ENCODE data around the gene BAIAP3. TPM values are rescaled to one million over a fixed set of nuclear protein-coding genes. Genes with fewer than 3 reads are reported as not detected.
A peak's percentile ranks its signal among the peaks of the same experiment; 100 is the strongest.

The BAIAP3 gene
- total RNA-seq, 1 donor from 2014 or later = 3.9 TPM

DNA sequence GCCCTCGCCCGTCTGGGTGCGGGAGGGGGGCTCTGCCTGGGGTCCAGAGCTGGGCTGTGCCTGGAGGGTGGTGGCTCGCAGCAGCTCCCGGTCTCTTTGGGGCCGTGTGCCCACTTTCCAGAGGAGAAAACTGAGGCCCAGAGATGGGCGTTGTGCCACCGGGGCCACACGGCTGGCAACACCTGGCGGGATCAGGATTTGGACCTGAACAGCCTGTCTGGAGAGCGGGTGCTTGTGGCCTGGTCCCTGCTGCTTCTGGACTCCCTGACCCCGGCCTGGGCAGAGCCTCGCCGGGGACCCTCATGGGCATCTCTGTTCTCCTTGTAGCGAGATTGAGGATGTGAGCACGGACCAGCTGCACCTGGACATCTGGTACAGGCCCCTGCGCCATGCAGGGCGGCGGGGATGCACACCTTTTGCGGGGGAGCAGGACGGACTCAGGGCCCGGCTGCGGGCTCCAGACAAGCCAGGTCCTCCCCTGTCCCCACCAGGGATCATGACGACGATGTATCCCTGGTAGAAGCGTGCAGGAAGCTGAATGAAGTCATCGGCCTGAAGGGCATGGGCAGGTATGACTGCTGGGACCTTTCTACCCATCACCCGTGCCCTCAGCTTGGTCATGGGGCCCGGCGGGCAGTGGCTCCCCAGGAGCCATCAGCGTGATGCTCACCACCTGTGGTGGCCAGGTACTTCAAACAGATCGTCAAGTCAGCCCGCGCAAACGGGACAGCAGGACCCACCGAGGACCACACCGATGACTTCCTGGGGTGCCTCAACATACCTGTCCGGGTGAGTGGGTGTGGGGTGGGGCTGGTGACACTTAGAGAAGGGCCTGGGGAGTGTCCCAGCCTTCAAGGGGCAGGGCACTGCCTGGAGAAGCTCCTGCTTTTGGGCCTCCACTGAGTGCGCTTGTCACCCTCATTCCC, 8.3 kb downstream of the BAIAP3 start:
- no peak for DNase-seq (ENCODE audit: low spot score)
- ATAC-seq = no peak

GRCh38 chr16:1342526-1343427, 9.3 kb downstream of the BAIAP3 start:
- intact Hi-C loops (cut with DNase I) = no loop called here
- ATAC-seq (peak; percentile 89), DNase-seq (ENCODE audit: low spot score) (peak; percentile 92)

More for the DNA sequence above, 8.3 kb downstream of the BAIAP3 start:
- intact Hi-C loops (cut with DNase I) = no loop called here

DNA sequence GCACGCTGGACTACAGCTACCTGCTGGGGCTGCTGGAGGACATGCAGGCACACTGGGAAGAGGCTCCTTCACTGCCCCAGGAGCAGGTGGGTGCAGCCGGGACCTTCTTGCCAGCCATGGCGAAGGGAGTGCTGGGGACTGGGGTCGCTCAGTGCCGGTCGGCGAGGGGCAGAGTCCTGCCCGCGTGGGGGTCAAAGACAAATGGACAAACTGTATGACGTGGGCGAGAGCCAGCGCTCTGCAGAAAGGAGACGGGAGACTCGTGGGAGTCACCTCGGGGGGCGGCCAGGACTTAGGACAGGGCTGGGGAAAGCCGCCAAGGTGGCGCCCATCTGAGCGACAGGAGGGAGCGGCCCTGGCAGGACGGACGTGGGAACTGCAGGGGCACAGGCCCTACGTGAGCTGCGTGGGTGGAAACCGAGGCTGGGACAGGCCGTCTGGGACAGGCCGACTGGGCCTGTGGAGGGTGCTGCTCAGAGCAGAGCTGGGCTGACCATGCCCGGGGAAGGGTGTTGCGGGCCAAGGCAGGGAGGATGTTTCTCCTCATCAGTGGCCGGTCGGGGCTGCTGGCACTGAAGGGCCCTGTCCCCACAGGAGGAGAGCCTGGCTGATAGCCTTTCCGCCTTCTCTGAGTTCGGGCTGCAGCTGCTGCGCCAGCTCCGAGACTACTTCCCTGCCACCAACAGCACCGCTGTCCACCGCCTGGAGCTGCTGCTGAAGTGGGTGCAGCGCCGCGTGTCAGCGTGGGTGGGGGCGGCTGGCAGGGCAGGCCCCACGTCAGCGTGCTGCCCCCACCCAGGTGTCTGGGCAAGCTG, 10.2 kb downstream of the BAIAP3 start:
- DNase-seq (ENCODE audit: low spot score) (no peak), ATAC-seq (no peak)
- intact Hi-C loops (cut with DNase I) = no loop called here

GRCh38 chr16:1344499-1344898, 11.1 kb downstream of the BAIAP3 start:
- DNase-seq (ENCODE audit: low spot score) = no peak
- ATAC-seq = no peak
- intact Hi-C loops (cut with DNase I) = no loop called here

GRCh38 chr16:1345087-1345486, 11.6 kb downstream of the BAIAP3 start:
- no peak for ATAC-seq
- no peak for DNase-seq (ENCODE audit: low spot score)
- intact Hi-C loops (cut with DNase I) = no loop called here

GRCh38 chr16:1345651-1346421, 12.4 kb downstream of the BAIAP3 start:
- no peak for ATAC-seq
- intact Hi-C loops (cut with DNase I) = no loop called here
- no peak for DNase-seq (ENCODE audit: low spot score)

DNA sequence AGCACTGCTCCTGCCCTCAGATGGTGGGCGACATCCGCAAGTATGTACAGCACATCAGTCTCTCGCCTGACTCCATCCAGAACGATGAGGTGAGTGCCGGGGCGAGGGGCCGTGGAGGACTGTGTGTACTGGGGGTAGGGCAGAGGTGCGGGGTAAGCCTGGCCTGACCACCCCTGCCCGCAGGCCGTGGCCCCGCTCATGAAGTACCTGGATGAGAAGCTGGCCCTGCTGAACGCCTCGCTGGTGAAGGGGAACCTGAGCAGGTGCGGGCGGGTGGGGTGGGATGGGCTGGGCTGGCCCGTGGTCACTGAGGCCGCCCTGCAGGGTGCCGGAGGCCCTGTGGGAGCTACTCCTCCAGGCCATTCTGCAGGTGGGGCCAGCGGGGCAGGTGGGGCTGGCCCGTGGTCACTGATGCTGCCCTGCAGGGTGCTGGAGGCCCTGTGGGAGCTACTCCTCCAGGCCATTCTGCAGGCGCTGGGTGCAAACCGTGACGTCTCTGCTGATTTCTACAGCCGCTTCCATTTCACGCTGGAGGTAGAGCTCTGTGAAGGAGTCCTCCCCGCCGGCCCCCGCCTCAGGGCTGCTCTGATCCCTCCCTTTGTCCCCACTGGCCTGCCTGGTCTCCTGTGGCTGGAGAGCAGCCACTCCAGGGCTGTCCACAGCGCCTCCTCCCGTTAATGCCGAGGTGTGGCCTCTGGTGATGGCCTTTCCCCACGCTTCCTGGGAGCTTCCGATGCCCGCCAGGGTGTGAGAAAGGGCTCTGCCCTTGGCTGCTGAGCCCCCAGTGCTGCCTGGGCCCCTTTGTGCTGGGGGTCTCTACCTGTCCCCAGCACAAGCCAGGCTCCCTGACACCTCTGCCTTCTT, 13.2 kb downstream of the BAIAP3 start:
- ATAC-seq = no peak
- no peak for DNase-seq (ENCODE audit: low spot score)
- intact Hi-C loops (cut with DNase I) = no loop called here

GRCh38 chr16:1347286-1347855, 13.9 kb downstream of the BAIAP3 start:
- intact Hi-C loops (cut with DNase I) = no loop called here
- no peak for ATAC-seq
- DNase-seq (ENCODE audit: low spot score) = no peak

DNA sequence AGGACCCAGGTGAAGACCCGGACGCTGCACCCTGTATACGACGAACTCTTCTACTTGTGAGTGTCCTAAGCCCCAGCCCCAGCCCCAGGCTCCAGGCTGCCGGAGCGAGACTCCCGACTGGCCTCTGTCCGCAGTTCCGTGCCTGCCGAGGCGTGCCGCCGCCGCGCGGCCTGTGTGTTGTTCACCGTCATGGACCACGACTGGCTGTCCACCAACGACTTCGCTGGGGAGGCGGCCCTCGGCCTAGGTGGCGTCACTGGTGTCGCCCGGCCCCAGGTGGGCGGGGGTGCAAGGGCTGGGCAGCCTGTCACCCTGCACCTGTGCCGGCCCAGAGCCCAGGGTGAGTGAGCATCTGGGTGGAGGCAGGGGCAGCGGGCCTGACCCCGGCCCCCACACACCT, 14.5 kb downstream of the BAIAP3 start:
- ATAC-seq (no peak), DNase-seq (ENCODE audit: low spot score) (no peak)
- intact Hi-C loops (cut with DNase I) = no loop called here

- intact Hi-C loops (cut with DNase I) = no loop called here
- ATAC-seq (no peak), DNase-seq (ENCODE audit: low spot score) (no peak)
These were observed 15.0 kb downstream of the BAIAP3 start for GRCh38 chr16:1348441-1348840.

DNA sequence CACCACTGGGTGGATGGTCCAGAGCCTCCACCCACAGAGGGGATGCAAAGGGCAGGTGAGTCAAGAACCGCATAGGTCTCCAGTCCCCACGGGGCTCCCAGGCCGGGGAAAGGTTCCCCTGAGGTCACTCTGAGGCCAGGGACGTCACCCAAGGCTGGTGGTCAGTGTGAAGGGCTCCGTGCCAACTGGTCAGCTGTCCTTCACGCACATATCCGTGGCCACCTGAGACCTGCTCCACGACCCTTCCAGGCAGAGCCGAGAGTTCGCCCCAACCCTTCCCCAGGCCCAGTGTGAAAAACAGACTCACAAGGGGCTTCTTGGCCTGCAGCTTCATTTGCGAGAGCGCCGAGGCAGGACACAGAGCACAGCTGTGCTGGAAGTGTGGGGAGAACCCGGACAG, 15.5 kb downstream of the BAIAP3 start:
- DNase-seq (ENCODE audit: low spot score) = no peak
- intact Hi-C loops (cut with DNase I) = no loop called here
- ATAC-seq = no peak

- DNase-seq (ENCODE audit: low spot score) (no peak), ATAC-seq (no peak)
- intact Hi-C loops (cut with DNase I) = no loop called here
These were observed 15.9 kb downstream of the BAIAP3 start for GRCh38 chr16:1349351-1349750.

DNA sequence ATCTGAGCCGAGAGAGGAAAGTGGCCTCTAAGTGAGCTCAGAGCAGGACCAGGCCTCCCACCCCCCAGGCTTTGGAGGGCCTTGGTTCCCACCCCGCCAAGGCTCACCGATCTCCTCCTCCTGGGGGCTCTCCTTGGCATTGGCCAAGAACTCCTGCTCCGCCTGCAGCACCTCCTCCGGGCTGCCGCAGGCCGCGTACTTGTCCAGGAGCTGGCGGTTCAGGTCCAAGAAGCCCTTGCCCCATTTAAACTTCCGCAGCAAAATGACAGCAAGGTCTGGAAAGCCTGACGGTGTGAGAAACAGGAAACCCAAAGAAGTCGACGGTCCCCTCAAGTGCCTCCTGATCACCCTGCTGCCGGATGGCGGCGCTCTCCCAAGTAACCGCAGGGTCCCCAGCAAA, 16.5 kb downstream of the BAIAP3 start:
- DNase-seq (ENCODE audit: low spot score) (no peak), ATAC-seq (no peak)
- intact Hi-C loops (cut with DNase I) = no loop called here

- ATAC-seq = no peak
- intact Hi-C loops (cut with DNase I) = no loop called here
- no peak for DNase-seq (ENCODE audit: low spot score)
These were observed 17.2 kb downstream of the BAIAP3 start for GRCh38 chr16:1350691-1351090.

GRCh38 chr16:1351215-1351581, 17.8 kb downstream of the BAIAP3 start:
- no peak for DNase-seq (ENCODE audit: low spot score)
- intact Hi-C loops (cut with DNase I) = no loop called here
- ATAC-seq = no peak

DNA sequence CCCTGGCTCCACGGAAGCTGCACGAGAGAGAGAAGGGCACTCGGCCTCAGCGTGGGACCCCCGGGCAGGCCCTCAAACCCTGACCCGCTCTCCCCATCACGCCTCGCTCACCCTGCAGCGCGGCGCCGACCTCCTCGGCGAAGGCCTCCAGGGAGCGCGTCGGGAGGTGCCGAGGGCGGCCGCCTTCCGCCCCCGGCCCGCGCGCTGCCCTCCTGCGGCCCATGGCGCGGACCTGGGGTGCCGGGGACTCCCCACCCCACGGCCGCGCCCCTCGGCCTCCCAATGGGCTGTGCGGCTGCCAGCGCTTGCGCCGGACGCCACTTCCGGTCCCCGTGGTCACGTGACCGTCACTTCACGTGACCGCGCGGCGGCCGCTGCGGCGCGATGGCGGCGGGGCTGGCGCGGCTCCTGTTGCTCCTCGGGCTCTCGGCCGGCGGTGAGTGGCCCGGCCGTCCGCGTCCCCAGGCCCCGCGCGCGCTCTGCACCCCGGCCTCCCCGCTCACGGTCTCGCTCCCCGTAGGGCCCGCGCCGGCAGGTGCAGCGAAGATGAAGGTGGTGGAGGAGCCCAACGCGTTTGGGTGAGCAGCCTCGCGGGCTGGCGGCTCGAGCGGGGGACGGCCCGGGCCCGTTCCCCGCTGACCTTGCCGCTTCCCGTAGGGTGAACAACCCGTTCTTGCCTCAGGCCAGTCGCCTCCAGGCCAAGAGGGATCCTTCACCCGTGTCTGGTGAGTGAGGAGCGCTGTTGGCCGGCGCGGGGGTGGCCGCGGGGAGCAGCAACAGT, 18.3 kb downstream of the BAIAP3 start, which contains the start of the genes GNPTG and TSR3:
Gene GNPTG (plus strand): TSS at position 350 of the 781 bp plus-strand sequence. CDS start 35 bp downstream, at position 385.
Gene TSR3 (minus strand): TSS at position 297 of the 781 bp plus-strand sequence. CDS start 74 bp downstream, at position 223.
- ATAC-seq (peak; percentile 87), DNase-seq (ENCODE audit: low spot score) (peak; percentile 92)
- intact Hi-C loops (cut with DNase I) = no loop called here
